ENCODE measurements around the gene SGMS1.
"Not testable (repeated sequence)": the region's sequence is repeated elsewhere in the genome, so short reads cannot be mapped to it uniquely, and the experiment has no call there.

The SGMS1 gene

GRCh38 chr10:50304660-50305059, 319.1 kb downstream of the SGMS1 start:
- no peak for DNase-seq (ENCODE audit: low read depth)

- no peak for DNase-seq (ENCODE audit: low read depth)
These were observed 323.6 kb downstream of the SGMS1 start for GRCh38 chr10:50299948-50300669.

- DNase-seq (ENCODE audit: low read depth) = no peak
These were observed 328.4 kb downstream of the SGMS1 start for GRCh38 chr10:50295367-50295766.

- DNase-seq (ENCODE audit: low read depth) = no peak
These were observed 329.2 kb downstream of the SGMS1 start for GRCh38 chr10:50294582-50294981.

- no peak for DNase-seq (ENCODE audit: low read depth)
These were observed 330.0 kb downstream of the SGMS1 start for GRCh38 chr10:50293513-50294313.

- peak; percentile 75 for DNase-seq (ENCODE audit: low read depth)
These were observed 332.4 kb downstream of the SGMS1 start for GRCh38 chr10:50291261-50291850.

GRCh38 chr10:50289196-50289595, 334.6 kb downstream of the SGMS1 start:
- DNase-seq (ENCODE audit: low read depth) = no peak

GRCh38 chr10:50286996-50287803, 336.6 kb downstream of the SGMS1 start:
- no peak for DNase-seq (ENCODE audit: low read depth)

- DNase-seq (ENCODE audit: low read depth) = no peak
These were observed 337.2 kb downstream of the SGMS1 start for GRCh38 chr10:50286517-50286916.

GRCh38 chr10:50281967-50282522, 341.7 kb downstream of the SGMS1 start:
- DNase-seq (ENCODE audit: low read depth) = no peak

- DNase-seq (ENCODE audit: low read depth) = no peak
These were observed 342.4 kb downstream of the SGMS1 start for GRCh38 chr10:50281210-50281966.

GRCh38 chr10:50280049-50280841, 343.5 kb downstream of the SGMS1 start:
- DNase-seq (ENCODE audit: low read depth) = no peak

- peak; percentile 2 for DNase-seq (ENCODE audit: low read depth)
These were observed 344.3 kb downstream of the SGMS1 start for GRCh38 chr10:50279489-50279888.

GRCh38 chr10:50275650-50276235, 348.0 kb downstream of the SGMS1 start:
- DNase-seq (ENCODE audit: low read depth) = peak; percentile 6

GRCh38 chr10:50272531-50272930, 351.2 kb downstream of the SGMS1 start:
- DNase-seq (ENCODE audit: low read depth) = no peak

- no peak for DNase-seq (ENCODE audit: low read depth)
These were observed 352.0 kb downstream of the SGMS1 start for GRCh38 chr10:50271564-50272250.

- DNase-seq (ENCODE audit: low read depth) = not testable (repeated sequence)
These were observed 355.9 kb downstream of the SGMS1 start for GRCh38 chr10:50267877-50268276.

GRCh38 chr10:50262625-50263024, 361.1 kb downstream of the SGMS1 start:
- DNase-seq (ENCODE audit: low read depth) = not testable (repeated sequence)

GRCh38 chr10:50260791-50261281, 362.9 kb downstream of the SGMS1 start:
- DNase-seq (ENCODE audit: low read depth) = peak; percentile 57
